Endothelial cell (in vitro differentiated cells): ENCODE data around the gene SLC37A1. TPM values are rescaled to one million over a fixed set of nuclear protein-coding genes. Genes with fewer than 3 reads are reported as not detected.
"Not testable (repeated sequence)": the region's sequence is repeated elsewhere in the genome, so short reads cannot be mapped to it uniquely, and the experiment has no call there.

Experiments used
- DNase-seq: peaks from one replicate; pipeline ENCODE4 v3.0.0; 2021; ENCODE audit warnings: low spot score
- H3K27ac Mint-ChIP-seq: one replicate; pipeline ENCODE4 v1.8.0; 2021; ENCODE audit warnings: mixed read lengths, inconsistent platforms; ENCODE audit not compliant: unreplicated experiment
- H3K27me3 Mint-ChIP-seq: one replicate; pipeline ENCODE4 v1.8.0; 2021; ENCODE audit warnings: mild to moderate bottlenecking, moderate library complexity, mixed read lengths, inconsistent platforms; ENCODE audit not compliant: unreplicated experiment
- H3K36me3 Mint-ChIP-seq: one replicate; pipeline ENCODE4 v1.8.0; 2021; ENCODE audit warnings: mild to moderate bottlenecking, low read depth, mixed read lengths, inconsistent platforms; ENCODE audit not compliant: unreplicated experiment
- H3K4me1 Mint-ChIP-seq: one replicate; pipeline ENCODE4 v1.8.0; 2021; ENCODE audit warnings: mild to moderate bottlenecking, mixed read lengths, inconsistent platforms; ENCODE audit not compliant: unreplicated experiment
- H3K4me3 Mint-ChIP-seq: one replicate; pipeline ENCODE4 v1.8.0; 2021; ENCODE audit warnings: mild to moderate bottlenecking, mixed read lengths, inconsistent platforms; ENCODE audit not compliant: unreplicated experiment
- H3K9me3 Mint-ChIP-seq: one replicate; pipeline ENCODE4 v1.8.0; 2021; ENCODE audit warnings: mixed read lengths, inconsistent platforms; ENCODE audit not compliant: unreplicated experiment
- total RNA-seq: library from RNA; stranded (reverse); fragmentation: NEBNext Ultra II Directional; extraction: Animal tissue kit (Norgen Biotek cat#: 25700); gene quantifications from one replicate; pipeline ENCODE4 v1.2.1, GENCODE V29; 2021; ENCODE audit not compliant: unreplicated experiment
- TF ChIP-seq, protein P1 (sequence below): fragments of 200-600 bp; sonication (generic); IDR thresholded peaks from one replicate; pipeline ENCODE4 v1.5.0; 2021; ENCODE audit warnings: antibody characterized with exemption; ENCODE audit not compliant: unreplicated experiment

Gene SLC37A1
- total RNA-seq, 1 donor from 2014 or later = 12.3 TPM

- TF ChIP-seq, protein P1, sequence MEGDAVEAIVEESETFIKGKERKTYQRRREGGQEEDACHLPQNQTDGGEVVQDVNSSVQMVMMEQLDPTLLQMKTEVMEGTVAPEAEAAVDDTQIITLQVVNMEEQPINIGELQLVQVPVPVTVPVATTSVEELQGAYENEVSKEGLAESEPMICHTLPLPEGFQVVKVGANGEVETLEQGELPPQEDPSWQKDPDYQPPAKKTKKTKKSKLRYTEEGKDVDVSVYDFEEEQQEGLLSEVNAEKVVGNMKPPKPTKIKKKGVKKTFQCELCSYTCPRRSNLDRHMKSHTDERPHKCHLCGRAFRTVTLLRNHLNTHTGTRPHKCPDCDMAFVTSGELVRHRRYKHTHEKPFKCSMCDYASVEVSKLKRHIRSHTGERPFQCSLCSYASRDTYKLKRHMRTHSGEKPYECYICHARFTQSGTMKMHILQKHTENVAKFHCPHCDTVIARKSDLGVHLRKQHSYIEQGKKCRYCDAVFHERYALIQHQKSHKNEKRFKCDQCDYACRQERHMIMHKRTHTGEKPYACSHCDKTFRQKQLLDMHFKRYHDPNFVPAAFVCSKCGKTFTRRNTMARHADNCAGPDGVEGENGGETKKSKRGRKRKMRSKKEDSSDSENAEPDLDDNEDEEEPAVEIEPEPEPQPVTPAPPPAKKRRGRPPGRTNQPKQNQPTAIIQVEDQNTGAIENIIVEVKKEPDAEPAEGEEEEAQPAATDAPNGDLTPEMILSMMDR = no peak
- DNase-seq = no peak
- Mint-ChIP-seq H3K27me3 (no peaks in the 10 kb centered on the region), H3K4me3 (no peak overlapping the region), H3K36me3 (no peaks in the 10 kb centered on the region), H3K9me3 (no peaks in the 10 kb centered on the region), H3K4me1 (no peaks in the 10 kb centered on the region), H3K27ac (no peak overlapping the region)
These were observed 111.3 kb downstream of the SLC37A1 start for GRCh38 chr21:42624936-42625335.

DNA sequence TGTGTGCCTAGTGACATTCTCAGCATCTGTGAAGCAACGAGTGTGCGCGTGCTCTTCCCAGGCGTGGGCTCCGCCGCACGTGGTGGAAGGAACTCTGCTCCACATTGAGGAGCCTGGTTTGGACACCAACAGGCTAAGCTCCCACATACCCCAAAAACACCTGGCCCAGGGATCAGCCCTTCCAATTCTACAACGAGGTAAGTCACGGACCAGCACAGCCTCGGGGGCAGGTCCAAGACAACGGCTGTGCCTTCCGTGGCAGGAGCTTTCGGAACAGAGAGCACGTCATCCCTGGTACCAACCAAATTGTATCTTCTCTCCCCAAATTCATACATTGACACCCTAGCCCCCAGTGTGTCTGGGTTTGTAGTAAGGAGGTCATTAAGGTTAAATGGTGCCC is 112.5 kb downstream of the SLC37A1 start:
- Mint-ChIP-seq H3K36me3 (no peaks in the 10 kb centered on the region), H3K27ac (no peak overlapping the region), H3K27me3 (no peaks in the 10 kb centered on the region), H3K4me1 (no peaks in the 10 kb centered on the region), H3K9me3 (no peaks in the 10 kb centered on the region), H3K4me3 (no peak overlapping the region)
- TF ChIP-seq, protein P1 = no peak
- DNase-seq = no peak

DNA sequence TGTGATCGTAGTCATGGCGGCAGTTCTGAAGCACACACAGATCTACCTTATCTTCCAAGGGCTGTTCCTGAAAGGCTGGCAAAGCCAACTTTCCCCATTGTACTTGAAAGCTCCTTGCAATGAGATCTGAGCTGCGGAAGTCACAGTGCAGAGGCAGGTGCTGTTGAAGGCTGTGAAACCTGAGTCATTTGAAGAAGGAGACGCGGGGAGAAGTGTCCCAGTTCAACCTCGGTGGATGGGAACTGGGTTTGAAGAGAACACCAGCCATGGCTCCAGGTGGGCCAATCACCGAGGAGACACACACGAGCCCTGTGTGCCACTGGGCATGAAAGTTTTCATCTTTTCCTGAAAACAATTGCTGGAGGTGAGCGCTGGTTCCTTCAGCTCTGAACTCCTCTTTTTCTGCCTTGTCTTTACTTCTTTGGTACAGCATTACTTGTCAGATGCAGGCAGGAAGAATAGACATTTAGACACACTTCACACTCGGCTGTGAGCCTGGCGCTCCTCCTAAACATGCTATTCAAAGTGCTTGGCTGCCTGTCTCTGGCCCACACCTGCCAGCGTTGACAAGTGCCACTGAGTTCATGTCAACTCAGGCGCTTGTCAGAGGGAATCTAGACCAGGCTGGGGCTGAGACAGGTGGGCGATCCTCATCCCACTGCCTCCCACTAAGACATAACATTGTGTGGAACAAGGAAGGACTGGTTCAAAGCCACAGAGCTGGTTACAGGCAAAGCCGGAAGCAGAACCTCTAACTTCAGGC is 114.1 kb downstream of the SLC37A1 start:
- Mint-ChIP-seq H3K9me3 (no peaks in the 10 kb centered on the region), H3K27me3 (no peaks in the 10 kb centered on the region), H3K27ac (no peak overlapping the region), H3K4me1 (no peaks in the 10 kb centered on the region), H3K4me3 (no peak overlapping the region), H3K36me3 (no peaks in the 10 kb centered on the region)
- no peak for DNase-seq
- TF ChIP-seq, protein P1 = no peak

GRCh38 chr21:42628466-42629061 is 114.9 kb downstream of the SLC37A1 start:
- DNase-seq, H3K36me3 Mint-ChIP-seq, H3K4me3 Mint-ChIP-seq, H3K27ac Mint-ChIP-seq, H3K27me3 Mint-ChIP-seq, H3K9me3 Mint-ChIP-seq, H3K4me1 Mint-ChIP-seq: not testable (repeated sequence)

DNA sequence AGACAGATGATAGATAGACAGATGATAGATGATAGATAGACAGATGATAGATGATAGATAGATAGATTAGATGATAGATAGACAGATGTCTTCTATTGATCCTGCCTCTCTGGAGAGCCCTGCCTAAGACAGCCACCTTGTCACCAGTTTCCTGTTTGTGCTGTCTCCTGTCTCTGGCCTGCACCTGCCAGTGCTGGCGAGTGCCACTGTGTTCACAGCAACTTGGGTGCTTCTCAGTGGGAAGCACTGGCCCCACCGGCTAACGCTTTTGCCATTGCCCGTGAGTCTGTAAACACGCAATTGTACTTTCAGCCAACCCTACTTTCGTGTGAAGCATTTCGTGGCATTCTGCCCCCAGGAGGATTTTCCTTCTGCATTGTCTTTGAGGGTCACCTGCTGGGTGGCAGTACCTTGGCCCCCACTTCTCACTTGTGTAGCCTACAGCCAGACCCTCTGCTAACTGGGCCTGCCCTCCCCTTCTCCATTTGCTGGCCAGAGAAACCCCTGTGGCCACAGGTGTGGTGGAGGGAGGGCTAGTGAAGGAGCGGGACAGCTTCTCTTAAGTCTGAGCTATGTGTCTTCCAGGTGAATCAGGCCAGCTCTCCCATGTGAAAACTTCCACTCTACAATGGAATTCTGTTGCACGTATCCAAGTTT is 116.4 kb downstream of the SLC37A1 start:
- no peaks in the 10 kb centered on the region for H3K36me3 Mint-ChIP-seq
- TF ChIP-seq, protein P1 = no peak
- DNase-seq = no peak
- no peak overlapping the region for H3K4me3 Mint-ChIP-seq
- H3K27ac Mint-ChIP-seq = no peak overlapping the region
- no peaks in the 10 kb centered on the region for H3K4me1 Mint-ChIP-seq
- H3K9me3 Mint-ChIP-seq = no peaks in the 10 kb centered on the region
- H3K27me3 Mint-ChIP-seq = no peaks in the 10 kb centered on the region
